ENCODE data around the gene RPRD2. TPM values are rescaled to one million over a fixed set of nuclear protein-coding genes. Genes with fewer than 3 reads are reported as not detected.

Gene RPRD2
- total and polyA plus RNA-seq, 12 donors = 7.3 to 44.5 (median 23.5) TPM

DNA sequence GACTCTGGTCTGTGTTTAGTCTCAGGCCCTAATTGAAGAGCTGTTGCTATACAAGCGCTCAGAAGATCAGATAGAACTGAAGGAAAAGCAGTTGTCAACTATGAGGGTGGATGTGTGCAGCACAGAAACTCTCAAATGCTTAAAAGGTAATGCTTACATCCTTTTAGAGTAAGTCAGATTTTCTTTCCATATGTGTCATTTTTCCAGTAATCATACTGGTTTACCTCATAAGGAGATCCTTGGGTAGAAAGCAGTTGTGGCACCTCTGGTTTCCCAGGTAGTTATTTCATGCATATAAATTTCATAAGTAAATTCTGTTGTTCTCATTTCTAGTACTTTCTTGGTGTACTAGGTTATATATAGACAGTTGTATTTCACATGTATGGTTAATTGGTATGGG lies 80.3 kb downstream of the RPRD2 start:
- TF ChIP-seq, protein P1, sequence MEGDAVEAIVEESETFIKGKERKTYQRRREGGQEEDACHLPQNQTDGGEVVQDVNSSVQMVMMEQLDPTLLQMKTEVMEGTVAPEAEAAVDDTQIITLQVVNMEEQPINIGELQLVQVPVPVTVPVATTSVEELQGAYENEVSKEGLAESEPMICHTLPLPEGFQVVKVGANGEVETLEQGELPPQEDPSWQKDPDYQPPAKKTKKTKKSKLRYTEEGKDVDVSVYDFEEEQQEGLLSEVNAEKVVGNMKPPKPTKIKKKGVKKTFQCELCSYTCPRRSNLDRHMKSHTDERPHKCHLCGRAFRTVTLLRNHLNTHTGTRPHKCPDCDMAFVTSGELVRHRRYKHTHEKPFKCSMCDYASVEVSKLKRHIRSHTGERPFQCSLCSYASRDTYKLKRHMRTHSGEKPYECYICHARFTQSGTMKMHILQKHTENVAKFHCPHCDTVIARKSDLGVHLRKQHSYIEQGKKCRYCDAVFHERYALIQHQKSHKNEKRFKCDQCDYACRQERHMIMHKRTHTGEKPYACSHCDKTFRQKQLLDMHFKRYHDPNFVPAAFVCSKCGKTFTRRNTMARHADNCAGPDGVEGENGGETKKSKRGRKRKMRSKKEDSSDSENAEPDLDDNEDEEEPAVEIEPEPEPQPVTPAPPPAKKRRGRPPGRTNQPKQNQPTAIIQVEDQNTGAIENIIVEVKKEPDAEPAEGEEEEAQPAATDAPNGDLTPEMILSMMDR (IDR thresholded peaks at IDR 0.05) = no peak
- no peak for TF ChIP-seq POLR2A (IDR thresholded peaks at IDR 0.05)
- H3K4me3 ChIP-seq = no peak overlapping the region
- WGBS, 4 donors = 91 to 100% (median 94%) methylated on average over 1 of the region's 1 CpG
- no peak for DNase-seq
- intact Hi-C loops (cut with DNase I) = no loop called here
- no peaks in the 10 kb centered on the region for H3K9me3 ChIP-seq (replicated peaks in 1 of 3)
- H3K36me3 ChIP-seq (replicated peaks in 1 of 2) = peaks cover 0 to 48% of the 10 kb centered on the region in 2 donors
- no peak overlapping the region for H3K27ac ChIP-seq
- no peaks in the 10 kb centered on the region for H3K27me3 ChIP-seq
- H3K4me1 ChIP-seq (replicated peaks in 1 of 2) = no peaks in the 10 kb centered on the region

DNA sequence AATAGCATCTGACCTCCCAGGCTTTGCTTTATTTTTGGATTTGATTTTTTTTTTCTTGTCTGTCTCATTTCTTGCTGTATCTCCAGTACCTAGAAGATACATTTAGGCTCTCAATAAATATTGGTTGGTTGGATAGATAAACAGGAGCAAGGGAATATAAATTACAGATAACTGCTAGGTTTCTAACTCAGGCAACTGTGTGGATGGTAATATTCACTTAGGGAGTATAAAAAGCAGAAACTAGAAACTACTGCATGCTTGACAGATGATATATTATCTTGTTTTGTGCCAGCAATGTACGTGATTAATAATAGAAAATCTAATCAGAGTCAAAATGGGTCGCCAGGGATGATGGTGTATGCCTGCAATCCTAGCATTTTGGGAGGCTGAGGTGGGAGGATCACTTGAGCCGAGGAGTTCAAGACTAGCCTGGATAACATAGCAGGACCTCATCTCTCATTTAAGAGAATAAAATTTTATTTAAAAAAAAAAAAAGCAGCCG lies 92.2 kb downstream of the RPRD2 start:
- no peaks in the 10 kb centered on the region for H3K9me3 ChIP-seq (replicated peaks in 1 of 3)
- intact Hi-C loops (cut with DNase I) = no loop called here
- no peak overlapping the region for H3K27ac ChIP-seq
- no peaks in the 10 kb centered on the region for H3K4me1 ChIP-seq (replicated peaks in 1 of 2)
- TF ChIP-seq POLR2A (IDR thresholded peaks at IDR 0.05) = no peak
- TF ChIP-seq, protein P1 (IDR thresholded peaks at IDR 0.05) = no peak
- no peak for DNase-seq
- no peaks in the 10 kb centered on the region for H3K27me3 ChIP-seq
- H3K4me3 ChIP-seq = no peak overlapping the region
- peaks cover 0 to 40% of the 10 kb centered on the region in 2 donors for H3K36me3 ChIP-seq (replicated peaks in 1 of 2)
- 57 to 68% (median 61%) methylated on average over 4 of the region's 4 CpGs for WGBS, 4 donors

DNA sequence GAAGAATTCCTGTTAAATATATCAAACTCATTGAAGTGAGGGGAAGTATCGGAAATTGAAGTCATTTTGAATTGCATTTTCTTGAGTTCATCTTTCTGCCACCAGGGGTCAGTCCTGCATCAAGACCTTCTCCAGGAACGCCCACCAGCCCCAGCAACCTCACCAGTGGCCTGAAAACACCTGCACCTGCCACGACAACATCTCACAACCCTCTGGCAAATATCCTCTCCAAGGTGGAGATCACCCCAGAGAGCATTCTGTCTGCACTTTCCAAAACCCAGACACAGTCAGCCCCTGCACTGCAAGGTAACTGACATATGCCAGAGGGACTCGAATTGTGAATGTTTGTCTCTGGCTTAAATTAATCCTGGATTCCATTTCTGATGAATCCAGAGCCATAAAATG lies 100.5 kb downstream of the RPRD2 start:
- H3K36me3 ChIP-seq (replicated peaks in 1 of 2) = peaks cover 0 to 46% of the 10 kb centered on the region in 2 donors
- TF ChIP-seq POLR2A (IDR thresholded peaks at IDR 0.05) = no peak
- TF ChIP-seq, protein P1 (IDR thresholded peaks at IDR 0.05) = peak; percentile 64 to 86 (median 80)
- H3K27me3 ChIP-seq = no peaks in the 10 kb centered on the region
- DNase-seq = peak; percentile 42 to 74 (median 63)
- WGBS, 4 donors = 33 to 40% (median 37%) methylated on average over 4 of the region's 4 CpGs
- H3K4me1 ChIP-seq (replicated peaks in 1 of 2) = peaks cover 5 to 7% of the 10 kb centered on the region in 2 donors
- no peak overlapping the region for H3K4me3 ChIP-seq
- H3K27ac ChIP-seq = no peak overlapping the region
- no peaks in the 10 kb centered on the region for H3K9me3 ChIP-seq (replicated peaks in 1 of 3)
- intact Hi-C loops (cut with DNase I) = loop anchor here in 1 of 2 donors (5.0 kb wide), 1 partner anchor 68 kb away; no protein-coding TSS in a partner anchor

DNA sequence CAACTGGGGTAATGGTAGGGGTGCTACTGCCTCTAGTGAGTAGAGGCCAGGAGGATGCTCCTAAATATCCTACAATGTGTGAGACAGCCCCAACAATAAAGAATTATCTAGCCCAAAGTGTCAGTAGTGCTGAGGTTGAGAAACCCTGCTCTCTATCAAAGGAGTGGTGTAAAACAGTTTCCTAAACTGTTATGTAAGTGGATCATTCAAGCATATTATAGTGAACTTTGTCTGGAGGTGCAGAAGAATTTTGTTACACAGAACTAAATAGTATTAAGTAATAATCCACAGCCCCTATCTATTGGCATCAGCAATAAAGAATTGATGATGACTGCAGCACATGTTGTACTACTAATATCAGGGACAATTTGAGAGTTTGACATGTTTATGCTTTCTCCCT lies 103.0 kb downstream of the RPRD2 start:
- Histone ChIP-seq H3K4me1 (replicated peaks in 1 of 2) (peaks cover 5 to 10% of the 10 kb centered on the region in 2 donors), H3K27ac (no peak overlapping the region), H3K9me3 (replicated peaks in 1 of 3) (no peaks in the 10 kb centered on the region), H3K27me3 (no peaks in the 10 kb centered on the region), H3K36me3 (replicated peaks in 1 of 2) (peaks cover 0 to 41% of the 10 kb centered on the region in 2 donors), H3K4me3 (no peak overlapping the region)
- DNase-seq = no peak
- intact Hi-C loops (cut with DNase I) = loop anchor here in 1 of 2 donors (5.0 kb wide), 1 partner anchor 65 kb away; no protein-coding TSS in a partner anchor
- no peak for TF ChIP-seq POLR2A (IDR thresholded peaks at IDR 0.05)
- TF ChIP-seq, protein P1 (IDR thresholded peaks at IDR 0.05) = no peak
